ENCODE data around the gene COX6B1.
A peak's percentile ranks its signal among the peaks of the same experiment; 100 is the strongest.

COX6B1 gene

GRCh38 chr19:35639863-35640262, 8.3 kb upstream of the COX6B1 start:
- H2AFZ ChIP-seq (ENCODE audit: low read depth, low read length) = no peak overlapping the region
- no peaks in the 10 kb centered on the region for H3K27me3 ChIP-seq (ENCODE audit: control insufficient read depth in 1 of 2, insufficient read depth in 1 of 2, low read length in 2 of 2)
- no peak overlapping the region for H3K23ac ChIP-seq (ENCODE audit: low read length in 2 of 2)
- H4K91ac ChIP-seq (ENCODE audit: low read length) = no peak overlapping the region
- peaks cover 2% of the 10 kb centered on the region for H3K79me1 ChIP-seq (replicated peaks; ENCODE audit: low read length, poor library complexity, severe bottlenecking)
- no peak for DNase-seq
- no peak overlapping the region for H3K18ac ChIP-seq (ENCODE audit: low read depth in 1 of 2, low read length in 2 of 2)
- H3K4me3 ChIP-seq (ENCODE audit: insufficient read depth in 1 of 2, low read depth in 1 of 2, low read length in 2 of 2) = no peak overlapping the region
- no peak overlapping the region for H2BK15ac ChIP-seq (ENCODE audit: low read depth, poor library complexity, severe bottlenecking)
- no peak overlapping the region for H3K4me2 ChIP-seq (ENCODE audit: low read length, poor library complexity, severe bottlenecking)
- H4K8ac ChIP-seq (ENCODE audit: low read length) = no peak overlapping the region
- peaks cover 32% of the 10 kb centered on the region in 2 experiments for H3K36me3 ChIP-seq (ENCODE audit: control insufficient read depth in 1 of 2, insufficient read depth in 2 of 2, low read depth in 1 of 2, low read length in 2 of 2)
- H2AK5ac ChIP-seq (ENCODE audit: low read length, severe bottlenecking) = no peak overlapping the region
- H2BK120ac ChIP-seq (ENCODE audit: low read depth, low read length) = no peak overlapping the region
- no peak overlapping the region for H2BK5ac ChIP-seq (ENCODE audit: low read depth, low read length, poor library complexity, severe bottlenecking)
- H2BK12ac ChIP-seq (ENCODE audit: low read length in 2 of 2) = no peak overlapping the region
- H3K9me3 ChIP-seq (ENCODE audit: control insufficient read depth, low read length) = no peaks in the 10 kb centered on the region
- no peak overlapping the region for H3K4ac ChIP-seq (ENCODE audit: low read depth in 1 of 2, low read length in 2 of 2)
- H3K14ac ChIP-seq (ENCODE audit: low read length in 2 of 2) = no peak overlapping the region
- no peak overlapping the region for H3K9ac ChIP-seq (ENCODE audit: low read length)
- H3K27ac ChIP-seq (ENCODE audit: low read length, poor library complexity, severe bottlenecking) = no peak overlapping the region
- WGBS = 86% methylated on average over 4 of the region's 8 CpGs
- H3K4me1 ChIP-seq (ENCODE audit: control insufficient read depth, insufficient read depth, low read depth, low read length) = peaks cover 21% of the 10 kb centered on the region

GRCh38 chr19:35641515-35642151, 6.5 kb upstream of the COX6B1 start, which contains the start of gene ETV2:
Gene ETV2 (plus strand): TSS chr19:35641745. CDS start chr19:35642461, 716 bp downstream.
- Histone ChIP-seq H2AK5ac (ENCODE audit: low read length, severe bottlenecking) (no peak within 1 kb of the TSS), H2AFZ (ENCODE audit: low read depth, low read length) (peak within 1 kb of the TSS; percentile 79), H4K91ac (ENCODE audit: low read length) (peak within 1 kb of the TSS; percentile 65), H3K9ac (ENCODE audit: low read length) (no peak within 1 kb of the TSS), H4K8ac (ENCODE audit: low read length) (peak within 1 kb of the TSS; percentile 88), H3K27ac (ENCODE audit: low read length, poor library complexity, severe bottlenecking) (no peak within 1 kb of the TSS), H3K23ac (ENCODE audit: low read length in 2 of 2) (no peak within 1 kb of the TSS), H3K4ac (ENCODE audit: low read depth in 1 of 2, low read length in 2 of 2) (peak within 1 kb of the TSS; percentile 35 to 65), H3K4me2 (ENCODE audit: low read length, poor library complexity, severe bottlenecking) (no peak within 1 kb of the TSS), H3K36me3 (ENCODE audit: control insufficient read depth in 1 of 2, insufficient read depth in 2 of 2, low read depth in 1 of 2, low read length in 2 of 2) (peaks cover 17 to 19% of the 10 kb centered on the region in 2 experiments), H2BK15ac (ENCODE audit: low read depth, poor library complexity, severe bottlenecking) (peak within 1 kb of the TSS; percentile 77), H3K27me3 (ENCODE audit: control insufficient read depth in 1 of 2, insufficient read depth in 1 of 2, low read length in 2 of 2) (no peaks in the 10 kb centered on the region), H2BK12ac (ENCODE audit: low read length in 2 of 2) (peak within 1 kb of the TSS in 1 of 2 experiments; percentile 67), H3K18ac (ENCODE audit: low read depth in 1 of 2, low read length in 2 of 2) (peak within 1 kb of the TSS; percentile 33 to 67), H3K14ac (ENCODE audit: low read length in 2 of 2) (no peak within 1 kb of the TSS), H3K9me3 (ENCODE audit: control insufficient read depth, low read length) (no peaks in the 10 kb centered on the region), H3K4me3 (ENCODE audit: insufficient read depth in 1 of 2, low read depth in 1 of 2, low read length in 2 of 2) (no peak within 1 kb of the TSS), H3K4me1 (ENCODE audit: control insufficient read depth, insufficient read depth, low read depth, low read length) (peaks cover 22% of the 10 kb centered on the region), H2BK120ac (ENCODE audit: low read depth, low read length) (peak within 1 kb of the TSS; percentile 86), H3K79me1 (replicated peaks; ENCODE audit: low read length, poor library complexity, severe bottlenecking) (no peaks in the 10 kb centered on the region), H2BK5ac (ENCODE audit: low read depth, low read length, poor library complexity, severe bottlenecking) (no peak within 1 kb of the TSS)
- 22% methylated on average over 28 of the region's 28 CpGs for WGBS
- DNase-seq = peak; percentile 35

DNA sequence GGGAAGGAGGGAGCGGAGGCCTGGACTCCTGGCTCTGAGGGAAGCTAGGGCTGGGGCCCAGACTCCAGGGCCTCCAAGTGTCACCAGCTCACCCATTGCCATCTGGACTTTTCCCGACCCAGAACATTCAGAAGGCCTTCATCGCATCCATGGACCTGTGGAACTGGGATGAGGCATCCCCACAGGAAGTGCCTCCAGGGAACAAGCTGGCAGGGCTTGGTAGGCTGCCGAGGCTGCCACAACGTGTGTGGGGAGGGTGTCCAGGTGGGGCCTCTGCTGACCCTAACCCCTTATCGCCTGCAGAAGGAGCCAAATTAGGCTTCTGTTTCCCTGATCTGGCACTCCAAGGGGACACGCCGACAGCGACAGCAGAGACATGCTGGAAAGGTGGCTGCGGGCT, 5.8 kb upstream of the COX6B1 start:
- Histone ChIP-seq H3K9me3 (ENCODE audit: control insufficient read depth, low read length) (no peaks in the 10 kb centered on the region), H3K23ac (ENCODE audit: low read length in 2 of 2) (no peak overlapping the region), H2BK15ac (ENCODE audit: low read depth, poor library complexity, severe bottlenecking) (peak overlapping the region; percentile 77), H4K91ac (ENCODE audit: low read length) (peak overlapping the region; percentile 1), H3K4ac (ENCODE audit: low read depth in 1 of 2, low read length in 2 of 2) (peak overlapping the region; percentile 35 to 65), H3K27me3 (ENCODE audit: control insufficient read depth in 1 of 2, insufficient read depth in 1 of 2, low read length in 2 of 2) (no peaks in the 10 kb centered on the region), H3K14ac (ENCODE audit: low read length in 2 of 2) (no peak overlapping the region), H3K4me2 (ENCODE audit: low read length, poor library complexity, severe bottlenecking) (no peak overlapping the region), H2BK12ac (ENCODE audit: low read length in 2 of 2) (peak overlapping the region in 1 of 2 experiments; percentile 67), H3K79me1 (replicated peaks; ENCODE audit: low read length, poor library complexity, severe bottlenecking) (no peaks in the 10 kb centered on the region), H3K27ac (ENCODE audit: low read length, poor library complexity, severe bottlenecking) (no peak overlapping the region), H3K18ac (ENCODE audit: low read depth in 1 of 2, low read length in 2 of 2) (peak overlapping the region in 1 of 2 experiments; percentile 33), H2BK120ac (ENCODE audit: low read depth, low read length) (peak overlapping the region; percentile 86), H3K36me3 (ENCODE audit: control insufficient read depth in 1 of 2, insufficient read depth in 2 of 2, low read depth in 1 of 2, low read length in 2 of 2) (peaks cover 10 to 13% of the 10 kb centered on the region in 2 experiments), H2AK5ac (ENCODE audit: low read length, severe bottlenecking) (no peak overlapping the region), H2BK5ac (ENCODE audit: low read depth, low read length, poor library complexity, severe bottlenecking) (no peak overlapping the region), H3K4me3 (ENCODE audit: insufficient read depth in 1 of 2, low read depth in 1 of 2, low read length in 2 of 2) (no peak overlapping the region), H2AFZ (ENCODE audit: low read depth, low read length) (no peak overlapping the region), H3K9ac (ENCODE audit: low read length) (no peak overlapping the region), H3K4me1 (ENCODE audit: control insufficient read depth, insufficient read depth, low read depth, low read length) (peaks cover 22% of the 10 kb centered on the region), H4K8ac (ENCODE audit: low read length) (peak overlapping the region; percentile 88)
- DNase-seq = no peak
- 86% methylated on average over 10 of the region's 10 CpGs for WGBS

GRCh38 chr19:35642798-35643254, 5.3 kb upstream of the COX6B1 start:
- 34% methylated on average over 14 of the region's 15 CpGs for WGBS
- Histone ChIP-seq H2BK12ac (ENCODE audit: low read length in 2 of 2) (peak overlapping the region; percentile 61 to 67), H2BK15ac (ENCODE audit: low read depth, poor library complexity, severe bottlenecking) (peak overlapping the region; percentile 84)

More at GRCh38 chr19:35642798-35643254, 5.3 kb upstream of the COX6B1 start:
- Histone ChIP-seq H3K27me3 (ENCODE audit: control insufficient read depth in 1 of 2, insufficient read depth in 1 of 2, low read length in 2 of 2) (no peaks in the 10 kb centered on the region), H3K18ac (ENCODE audit: low read depth in 1 of 2, low read length in 2 of 2) (peak overlapping the region; percentile 61 to 95), H3K14ac (ENCODE audit: low read length in 2 of 2) (peak overlapping the region in 1 of 2 experiments; percentile 66), H2BK5ac (ENCODE audit: low read depth, low read length, poor library complexity, severe bottlenecking) (no peak overlapping the region), H3K9ac (ENCODE audit: low read length) (peak overlapping the region; percentile 78), H3K27ac (ENCODE audit: low read length, poor library complexity, severe bottlenecking) (no peak overlapping the region), H3K79me1 (replicated peaks; ENCODE audit: low read length, poor library complexity, severe bottlenecking) (peaks cover 1% of the 10 kb centered on the region), H3K4me1 (ENCODE audit: control insufficient read depth, insufficient read depth, low read depth, low read length) (peaks cover 22% of the 10 kb centered on the region), H3K4ac (ENCODE audit: low read depth in 1 of 2, low read length in 2 of 2) (peak overlapping the region; percentile 2 to 40), H3K4me2 (ENCODE audit: low read length, poor library complexity, severe bottlenecking) (peak overlapping the region; percentile 83), H2AFZ (ENCODE audit: low read depth, low read length) (peak overlapping the region; percentile 83), H3K36me3 (ENCODE audit: control insufficient read depth in 1 of 2, insufficient read depth in 2 of 2, low read depth in 1 of 2, low read length in 2 of 2) (peaks cover 5 to 8% of the 10 kb centered on the region in 2 experiments), H2AK5ac (ENCODE audit: low read length, severe bottlenecking) (no peak overlapping the region), H4K8ac (ENCODE audit: low read length) (peak overlapping the region; percentile 88), H4K91ac (ENCODE audit: low read length) (no peak overlapping the region), H3K23ac (ENCODE audit: low read length in 2 of 2) (no peak overlapping the region), H3K4me3 (ENCODE audit: insufficient read depth in 1 of 2, low read depth in 1 of 2, low read length in 2 of 2) (peak overlapping the region; percentile 73 to 86), H3K9me3 (ENCODE audit: control insufficient read depth, low read length) (no peaks in the 10 kb centered on the region), H2BK120ac (ENCODE audit: low read depth, low read length) (peak overlapping the region; percentile 86)
- DNase-seq = no peak

Measured in mesenchymal stem cell (in vitro differentiated cells and primary cell).